NCI-H2227 (cell line): ENCODE measurements around the gene DNER.
A peak's percentile ranks its signal among the peaks of the same experiment; 100 is the strongest.
"Not testable (repeated sequence)": the region's sequence is repeated elsewhere in the genome, so short reads cannot be mapped to it uniquely, and the experiment has no call there.

Source experiments
- DNase-seq: peaks from one replicate; lab custom pipeline; 2025; ENCODE audit not compliant: unreplicated experiment; lab: John Stamatoyannopoulos, UW

DNER gene

GRCh38 chr2:229714080-229714735, at the start of gene DNER:
DNER (minus strand) TSS chr2:229714555; CDS start chr2:229714423, 132 bp downstream.
- DNase-seq: peak; percentile 64

GRCh38 chr2:229761663-229762062, 47.3 kb upstream of the DNER start:
- no peak for DNase-seq

- DNase-seq: not testable (repeated sequence)
These were observed 43.1 kb upstream of the DNER start for GRCh38 chr2:229757462-229757861.

GRCh38 chr2:229752970-229753729, 38.8 kb upstream of the DNER start:
- DNase-seq: no peak

- DNase-seq: no peak
These were observed 35.4 kb upstream of the DNER start for GRCh38 chr2:229749779-229750178.

GRCh38 chr2:229748950-229749349, 34.6 kb upstream of the DNER start:
- DNase-seq: no peak

- DNase-seq: not testable (repeated sequence)
These were observed 28.3 kb upstream of the DNER start for GRCh38 chr2:229742691-229743090.

- DNase-seq: no peak
These were observed 25.9 kb upstream of the DNER start for GRCh38 chr2:229740279-229740678.

- no peak for DNase-seq
These were observed 23.8 kb upstream of the DNER start for GRCh38 chr2:229738024-229738625.

GRCh38 chr2:229734410-229734809, 20.1 kb upstream of the DNER start:
- DNase-seq: no peak

- DNase-seq: no peak
These were observed 19.4 kb upstream of the DNER start for GRCh38 chr2:229733611-229734245.

- no peak for DNase-seq
These were observed 18.5 kb upstream of the DNER start for GRCh38 chr2:229732897-229733296.

GRCh38 chr2:229731916-229732315, 17.6 kb upstream of the DNER start:
- DNase-seq: no peak

- no peak for DNase-seq
These were observed 17.0 kb upstream of the DNER start for GRCh38 chr2:229731363-229731762.

GRCh38 chr2:229728370-229728769, 14.0 kb upstream of the DNER start:
- no peak for DNase-seq

- no peak for DNase-seq
These were observed 12.3 kb upstream of the DNER start for GRCh38 chr2:229726643-229727042.

GRCh38 chr2:229725716-229726574, 11.6 kb upstream of the DNER start:
- DNase-seq: no peak

GRCh38 chr2:229723192-229723591, 8.8 kb upstream of the DNER start:
- DNase-seq: not testable (repeated sequence)

- DNase-seq: no peak
These were observed 5.7 kb upstream of the DNER start for GRCh38 chr2:229719926-229720647.

- no peak for DNase-seq
These were observed 3.7 kb upstream of the DNER start for GRCh38 chr2:229718057-229718456.
